Stimulated activated CD4-positive, alpha-beta T cell treated with anti-CD3 and anti-CD28 coated beads, Interleukin-1b, Interleukin-23, amount 100 ng/mL, for 24 hours (primary cell): ENCODE measurements around the gene SIPA1L3.

Experiments
- DNase-seq, 4 experiments: peaks; one replicate each; pipeline ENCODE4 v3.0.0-alpha.2; 2020; ENCODE audit warnings: low read depth in 4 of 4, low spot score in 1 of 4

SIPA1L3 gene

GRCh38 chr19:38206006-38206745, 299.2 kb downstream of the SIPA1L3 start:
- no peak for DNase-seq

GRCh38 chr19:38206928-38207327, 299.9 kb downstream of the SIPA1L3 start:
- no peak for DNase-seq

- no peak for DNase-seq
Observed at GRCh38 chr19:38207543-38207942, 300.5 kb downstream of the SIPA1L3 start.

- no peak for DNase-seq
Observed at GRCh38 chr19:38208571-38208970, 301.6 kb downstream of the SIPA1L3 start.

DNA sequence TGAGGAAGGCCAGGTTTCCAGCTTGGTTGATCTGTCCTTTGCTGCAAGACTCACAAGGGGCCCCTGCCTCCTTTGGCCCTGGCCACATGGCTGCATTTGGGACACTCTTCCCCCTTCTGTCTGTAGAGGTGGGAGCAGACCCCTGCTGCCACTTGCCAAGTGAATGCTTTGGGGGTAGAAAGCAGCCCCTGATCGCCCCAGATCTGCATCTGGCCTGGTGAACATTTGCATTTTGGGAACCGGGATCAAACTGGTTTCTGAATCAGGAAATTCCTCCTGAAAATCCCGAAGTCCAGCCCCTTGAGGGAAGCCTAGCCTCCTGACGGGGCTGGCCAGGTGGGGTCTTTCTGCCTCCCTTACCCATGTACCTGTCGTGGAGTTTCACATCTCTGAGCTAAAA, 302.1 kb downstream of the SIPA1L3 start:
- no peak for DNase-seq

- DNase-seq, result no peak
Observed at GRCh38 chr19:38209671-38210457, 302.9 kb downstream of the SIPA1L3 start.

DNA sequence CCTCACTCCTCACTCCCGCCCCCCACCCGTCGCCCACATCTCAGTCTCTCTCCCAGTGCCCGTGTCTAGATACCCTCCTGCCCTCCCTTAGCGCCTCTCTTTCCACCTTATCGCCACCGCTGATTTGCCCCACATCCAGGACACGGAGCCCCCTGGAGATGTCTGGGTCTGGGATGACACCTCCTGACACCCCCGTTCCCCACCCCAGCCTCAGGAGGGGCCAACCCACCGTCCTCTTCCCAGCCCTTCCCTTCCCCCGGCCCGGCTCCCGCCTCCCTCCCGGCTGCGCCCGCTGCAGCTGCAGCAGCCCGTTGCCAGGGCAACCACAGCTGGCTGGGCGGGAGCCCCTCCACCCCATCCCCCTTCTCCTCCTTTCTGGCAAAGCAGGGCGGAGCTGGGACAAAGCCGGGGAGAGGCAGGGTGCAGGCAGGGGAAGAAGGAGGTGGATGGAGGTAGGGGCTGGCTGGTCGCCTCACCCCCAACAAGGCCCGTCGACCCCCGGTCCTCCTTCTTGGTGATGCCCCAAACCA, 303.5 kb downstream of the SIPA1L3 start:
- DNase-seq, result no peak

- no peak for DNase-seq
Observed at GRCh38 chr19:38211151-38211591, 304.2 kb downstream of the SIPA1L3 start.

DNA sequence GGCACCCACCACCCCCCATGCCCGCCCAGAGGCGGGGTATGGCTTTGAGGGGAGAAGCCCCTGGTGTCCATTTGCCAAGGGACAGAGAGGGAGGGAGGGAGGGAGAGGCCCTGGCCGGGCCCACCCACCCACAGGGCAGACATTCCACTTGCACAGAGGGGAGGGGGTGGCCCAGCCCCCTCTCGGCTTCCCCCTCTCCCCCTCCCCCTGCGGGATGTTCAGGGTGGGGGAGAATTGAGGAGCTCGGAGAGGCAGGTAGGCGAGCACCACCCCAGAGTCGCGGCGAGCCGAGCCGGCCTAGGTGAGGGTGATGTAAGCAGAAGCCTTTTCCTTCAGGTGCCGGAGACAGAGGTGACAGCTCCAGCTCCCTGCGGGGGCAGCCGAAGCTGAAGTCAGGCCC, 304.8 kb downstream of the SIPA1L3 start:
- no peak for DNase-seq

GRCh38 chr19:38213469-38213868, 306.5 kb downstream of the SIPA1L3 start:
- no peak for DNase-seq

DNA sequence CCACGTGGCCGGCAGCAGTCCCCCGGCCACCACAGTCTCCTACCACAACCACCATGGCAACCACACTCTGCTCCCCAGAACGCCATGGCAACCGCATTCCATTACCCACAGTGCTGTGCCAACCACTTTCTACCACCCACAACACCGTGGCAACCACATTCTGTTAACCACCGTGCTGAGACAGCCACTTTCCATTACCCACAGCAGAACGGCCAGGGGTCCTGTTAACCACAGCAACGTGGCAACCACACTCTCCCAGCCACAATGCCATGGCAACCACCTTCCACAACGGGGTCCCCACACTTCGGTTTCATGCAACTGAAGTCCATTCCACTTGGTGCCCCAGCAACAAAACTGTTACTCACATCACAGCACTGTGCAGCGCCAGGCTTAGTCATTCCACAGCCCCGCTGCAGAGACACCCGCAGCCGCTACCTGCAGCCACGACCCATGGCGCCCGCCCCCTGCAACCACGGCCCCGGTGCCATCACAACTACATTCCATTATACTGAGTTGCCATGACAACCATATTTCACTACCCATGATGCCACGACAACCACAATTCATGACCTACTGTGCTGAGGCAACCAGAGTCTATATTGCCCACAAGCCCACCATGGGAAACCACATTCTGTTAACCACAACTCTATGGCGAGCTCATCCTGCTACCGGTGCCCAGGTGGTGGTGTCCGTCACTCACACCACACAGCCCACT, 307.1 kb downstream of the SIPA1L3 start:
- peak in 3 of 4 experiments; percentile 19 to 50 (median 28) for DNase-seq

- DNase-seq, result no peak
Observed at GRCh38 chr19:38216785-38217641, 310.0 kb downstream of the SIPA1L3 start.

DNA sequence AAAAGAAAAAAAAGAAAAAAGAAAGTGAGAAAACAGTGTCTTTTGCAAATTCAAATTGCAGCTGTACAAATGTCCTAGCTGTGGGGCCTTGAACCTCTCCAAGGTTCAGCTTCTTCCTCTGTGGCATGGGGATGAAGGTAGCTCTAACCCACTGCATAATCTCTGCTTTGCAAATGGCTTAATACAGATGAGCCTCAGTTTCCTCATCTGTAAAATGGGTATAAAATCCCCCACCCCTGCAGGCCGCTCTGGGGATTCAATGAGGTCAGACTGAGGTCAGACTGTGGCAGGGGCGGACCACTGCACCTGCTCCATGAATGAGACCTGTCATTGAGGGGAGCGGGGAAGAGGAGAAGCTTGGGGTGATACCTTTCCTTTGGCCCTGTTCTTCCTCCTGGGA, 311.2 kb downstream of the SIPA1L3 start:
- no peak for DNase-seq

- DNase-seq, result no peak
Observed at GRCh38 chr19:38219221-38219620, 312.2 kb downstream of the SIPA1L3 start.

DNA sequence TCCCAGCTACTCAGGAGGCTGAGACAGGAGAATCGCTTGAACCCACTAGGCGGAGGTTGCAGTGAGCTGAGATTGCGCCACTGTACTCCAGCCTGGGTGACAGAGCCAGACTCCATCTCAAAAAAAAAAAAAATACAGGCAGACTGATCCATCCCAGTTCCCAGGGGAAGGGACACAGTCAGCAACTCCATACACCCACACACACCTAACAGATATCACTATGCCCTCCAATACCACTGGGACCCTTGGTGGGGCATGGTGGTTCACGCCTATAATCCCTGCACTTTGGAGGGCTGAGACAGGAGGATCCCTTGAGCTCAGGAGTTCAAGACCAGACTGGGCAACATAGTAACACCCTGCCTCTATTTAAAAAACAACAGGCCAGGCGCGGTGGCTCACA, 314.4 kb downstream of the SIPA1L3 start:
- DNase-seq, result no peak

DNA sequence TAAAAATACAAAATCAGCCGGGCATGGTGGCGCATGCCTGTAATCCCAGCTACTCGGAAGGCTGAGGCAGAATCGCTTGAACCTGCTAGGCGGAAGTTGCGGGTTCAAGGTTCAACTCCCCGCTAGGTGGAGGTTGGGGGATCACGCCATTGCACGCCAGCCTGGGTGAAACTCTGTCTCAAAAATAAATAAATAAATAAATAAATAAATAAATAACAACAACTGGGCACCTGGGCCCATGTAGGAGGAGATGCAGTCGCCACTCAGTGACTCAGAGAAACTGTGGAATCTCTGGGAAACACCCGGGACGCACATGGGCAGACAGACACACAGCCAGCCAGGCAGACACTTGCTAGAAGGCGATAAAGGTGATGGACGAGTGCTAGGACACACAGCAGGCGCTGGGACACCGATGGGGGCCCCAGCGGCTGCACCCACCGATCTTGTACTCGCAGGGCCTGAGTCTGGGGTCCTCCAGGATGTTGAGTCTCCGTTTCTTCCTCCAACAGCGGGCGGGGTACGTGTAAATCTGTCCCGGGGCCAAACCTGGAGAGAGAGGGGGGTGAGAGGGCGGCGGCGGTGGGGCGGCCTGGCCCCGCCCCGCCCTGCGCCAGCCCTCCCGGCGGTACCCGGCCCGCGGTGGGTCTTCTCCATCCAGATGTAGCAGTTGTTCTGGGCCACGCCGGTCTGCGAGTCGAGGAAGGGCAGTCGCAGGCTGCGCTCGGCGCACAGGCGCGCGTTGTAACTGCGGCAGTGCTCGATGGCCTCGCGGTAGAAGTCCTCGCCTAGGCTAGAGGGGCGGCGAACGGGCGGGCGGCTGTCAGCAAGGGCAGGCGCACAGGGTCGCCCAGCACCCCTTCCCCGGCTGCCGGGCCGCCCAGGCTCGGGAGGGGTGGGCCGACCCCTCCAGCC, 315.2 kb downstream of the SIPA1L3 start:
- no peak for DNase-seq

DNA sequence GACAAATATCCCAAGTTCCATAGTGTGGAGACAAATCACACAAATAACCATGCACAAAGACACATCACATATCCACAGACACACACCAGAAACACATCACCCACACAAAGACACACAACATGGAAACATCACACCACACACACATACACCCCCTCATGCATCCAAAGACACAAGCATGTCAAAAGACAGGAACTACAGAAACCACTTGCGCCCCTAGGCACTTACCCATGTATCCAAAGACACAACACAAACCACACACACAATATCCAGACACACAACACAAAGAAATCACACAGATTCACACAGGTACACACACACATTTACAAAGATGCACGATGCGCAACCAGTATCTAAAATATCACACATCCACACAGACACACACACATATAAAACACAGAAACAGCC, 316.1 kb downstream of the SIPA1L3 start:
- DNase-seq, result no peak

GRCh38 chr19:38223617-38224013, 316.6 kb downstream of the SIPA1L3 start:
- DNase-seq, result no peak

DNA sequence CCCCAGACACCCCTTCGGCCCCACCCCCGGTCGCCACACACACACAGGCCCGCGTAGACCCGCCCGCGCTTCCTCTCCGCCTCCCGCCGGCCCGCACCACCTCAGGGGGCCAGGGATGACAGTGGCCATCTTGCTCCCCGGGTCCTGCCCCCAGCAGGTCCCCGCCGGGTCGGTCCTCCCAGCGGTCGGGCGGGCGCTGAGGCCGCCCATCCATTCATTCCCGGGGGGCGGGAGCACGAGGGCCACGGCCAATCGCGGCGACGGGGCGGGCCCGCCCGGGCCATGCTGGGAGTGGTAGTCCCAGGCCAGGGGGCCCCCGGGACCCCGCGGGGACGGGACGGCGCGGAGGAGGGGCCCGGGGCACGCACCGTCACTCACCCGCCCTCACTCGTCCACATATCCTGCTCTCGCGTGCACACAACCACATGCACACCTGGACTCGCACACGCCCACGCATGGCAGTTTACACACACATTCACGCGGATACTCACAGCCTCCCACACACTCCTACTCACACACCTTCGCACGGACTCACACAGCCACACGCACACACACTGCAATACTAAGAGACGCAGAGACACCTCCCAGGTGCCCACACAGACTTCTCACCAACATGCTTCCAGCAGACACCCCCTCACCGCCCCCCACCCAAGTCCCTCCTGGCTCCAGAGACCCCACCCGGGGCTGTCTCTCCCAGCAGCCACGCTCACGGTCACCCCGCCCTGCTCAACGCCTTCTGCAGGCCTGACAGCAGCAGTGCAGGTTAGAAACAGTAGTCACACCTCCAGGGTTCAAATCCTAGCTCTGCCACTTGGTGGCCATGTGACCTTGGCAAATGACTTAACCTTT, 317.2 kb downstream of the SIPA1L3 start, which contains the start of gene DPF1:
DPF1 (minus strand) TSS at position 209 of the 849 bp plus-strand sequence; CDS start at position 129, 80 bp downstream.
- DNase-seq, result peak in 3 of 4 experiments; percentile 13 to 54 (median 47)
